Activated B cell treated with CpG ODN at 0.5 μM for 24 hours (primary cell): ENCODE data around the gene FOXJ3. TPM values are rescaled to one million over a fixed set of nuclear protein-coding genes. Genes with fewer than 3 reads are reported as not detected.

Experiments used
- ATAC-seq: fragments of 200-7000 bp; cut with Tn5 transposase; one replicate; pipeline ENCODE4 v1.10.0; 2021; ENCODE audit warnings: low read depth, mild to moderate bottlenecking, moderate library complexity
- CTCF ChIA-PET: fragments of 350-600 bp; sonication (Branson Sonifier 250); formaldehyde crosslinking; loops from one replicate; lab custom pipeline; 2021; ENCODE audit warnings: antibody characterized with exemption; lab: Charles Lee
- POLR2A ChIA-PET: fragments of 350-600 bp; sonication (Branson Sonifier 250); formaldehyde crosslinking; loops from one replicate; lab custom pipeline; 2021; ENCODE audit warnings: antibody characterized with exemption; lab: Charles Lee
- DNase-seq: peaks from one replicate; pipeline ENCODE4 v3.0.0; 2022
- H3K27ac Mint-ChIP-seq: one replicate; pipeline ENCODE4 v1.8.0; 2020; ENCODE audit warnings: mixed read lengths
- H3K27me3 Mint-ChIP-seq: one replicate; pipeline ENCODE4 v1.8.0; 2021; ENCODE audit warnings: mixed read lengths
- H3K36me3 Mint-ChIP-seq: one replicate; pipeline ENCODE4 v1.8.0; 2021; ENCODE audit warnings: low read depth, mixed read lengths
- H3K4me1 Mint-ChIP-seq: one replicate; pipeline ENCODE4 v1.8.0; 2021; ENCODE audit warnings: mixed read lengths
- H3K4me3 Mint-ChIP-seq: one replicate; pipeline ENCODE4 v1.8.0; 2020; ENCODE audit warnings: mild to moderate bottlenecking, mixed read lengths
- H3K9me3 Mint-ChIP-seq: one replicate; pipeline ENCODE4 v1.8.0; 2020; ENCODE audit warnings: mixed read lengths
- intact Hi-C: fragments of 100-400 bp; cut with micrococcal nuclease; formaldehyde crosslinking; loops from one replicate; pipeline ENCODE4 v1.15.1; 2024
- total RNA-seq: library from RNA; stranded (reverse); gene quantifications from 2 replicates; pipeline ENCODE4 v1.2.3, GENCODE V29; 2022
- TF ChIP-seq, protein P1 (sequence below): fragments of 200-600 bp; IDR thresholded peaks from one replicate; pipeline ENCODE4 v1.8.0; 2022; ENCODE audit warnings: antibody characterized with exemption, mild to moderate bottlenecking

FOXJ3 gene
- total RNA-seq, 1 donor from 2014 or later, result 63.9 TPM

DNA sequence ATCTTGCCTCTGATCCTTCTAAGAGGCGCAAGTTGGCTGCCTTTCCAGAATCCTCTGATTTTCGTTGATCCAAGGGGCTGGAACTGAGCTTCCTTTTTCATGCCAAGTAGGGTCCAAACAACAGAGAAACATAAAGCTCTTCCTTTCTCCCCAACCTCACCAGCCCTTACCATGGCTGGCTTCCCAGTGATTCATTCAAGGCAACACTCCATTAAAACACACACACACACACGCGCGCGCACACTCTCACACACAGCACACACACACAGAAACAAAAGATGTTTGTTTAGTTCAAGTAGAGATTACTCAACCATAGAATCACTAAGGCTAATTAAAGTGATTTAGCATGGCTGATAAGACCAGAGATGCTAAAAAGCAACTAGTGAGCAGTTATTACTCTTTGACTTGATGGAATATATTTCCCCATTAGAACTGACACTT is 157.5 kb downstream of the FOXJ3 start:
- H3K4me1 Mint-ChIP-seq, result no peaks in the 10 kb centered on the region
- no peak for DNase-seq
- no peaks in the 10 kb centered on the region for H3K27me3 Mint-ChIP-seq
- POLR2A ChIA-PET, result no interaction called here
- no peaks in the 10 kb centered on the region for H3K9me3 Mint-ChIP-seq
- intact Hi-C loops, result no loop called here
- peaks cover 42% of the 10 kb centered on the region for H3K36me3 Mint-ChIP-seq
- H3K27ac Mint-ChIP-seq, result no peak overlapping the region
- ATAC-seq, result no peak
- TF ChIP-seq, protein P1, sequence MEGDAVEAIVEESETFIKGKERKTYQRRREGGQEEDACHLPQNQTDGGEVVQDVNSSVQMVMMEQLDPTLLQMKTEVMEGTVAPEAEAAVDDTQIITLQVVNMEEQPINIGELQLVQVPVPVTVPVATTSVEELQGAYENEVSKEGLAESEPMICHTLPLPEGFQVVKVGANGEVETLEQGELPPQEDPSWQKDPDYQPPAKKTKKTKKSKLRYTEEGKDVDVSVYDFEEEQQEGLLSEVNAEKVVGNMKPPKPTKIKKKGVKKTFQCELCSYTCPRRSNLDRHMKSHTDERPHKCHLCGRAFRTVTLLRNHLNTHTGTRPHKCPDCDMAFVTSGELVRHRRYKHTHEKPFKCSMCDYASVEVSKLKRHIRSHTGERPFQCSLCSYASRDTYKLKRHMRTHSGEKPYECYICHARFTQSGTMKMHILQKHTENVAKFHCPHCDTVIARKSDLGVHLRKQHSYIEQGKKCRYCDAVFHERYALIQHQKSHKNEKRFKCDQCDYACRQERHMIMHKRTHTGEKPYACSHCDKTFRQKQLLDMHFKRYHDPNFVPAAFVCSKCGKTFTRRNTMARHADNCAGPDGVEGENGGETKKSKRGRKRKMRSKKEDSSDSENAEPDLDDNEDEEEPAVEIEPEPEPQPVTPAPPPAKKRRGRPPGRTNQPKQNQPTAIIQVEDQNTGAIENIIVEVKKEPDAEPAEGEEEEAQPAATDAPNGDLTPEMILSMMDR, result no peak
- CTCF ChIA-PET, result interaction anchor here (0.7 to 0.9 kb wide), 2 partner anchors 14 to 30 kb away, joined by 3 read pairs; no protein-coding TSS in a partner anchor
- H3K4me3 Mint-ChIP-seq, result no peak overlapping the region

DNA sequence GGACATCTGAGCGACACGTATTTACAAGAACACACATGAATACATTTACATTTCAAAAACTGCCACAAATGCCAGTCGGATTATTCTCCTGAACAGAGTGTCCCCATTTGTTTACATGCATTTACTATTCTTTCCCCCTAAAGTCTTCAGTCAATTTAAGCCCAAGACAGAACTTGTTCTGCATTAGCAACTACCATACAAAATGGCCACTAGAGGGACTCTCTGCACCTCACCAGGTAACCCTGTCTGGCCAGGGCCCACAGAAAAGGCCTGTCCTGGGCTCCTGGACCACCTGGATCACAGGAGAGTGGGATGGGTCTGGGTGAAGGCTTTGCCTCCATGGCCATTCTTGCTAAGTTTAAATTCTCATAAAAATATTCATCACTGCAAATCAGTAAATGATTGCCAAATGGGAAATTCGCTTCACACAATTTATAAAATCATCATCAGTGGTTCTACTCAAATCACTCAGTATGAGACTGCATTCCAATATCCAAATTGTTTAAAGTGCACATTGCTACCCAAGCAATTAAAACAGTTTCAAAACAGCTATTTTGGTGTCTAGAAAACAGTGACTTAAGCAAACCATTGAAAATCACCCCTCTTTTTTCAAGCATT is 158.0 kb downstream of the FOXJ3 start:
- H3K4me3 Mint-ChIP-seq, result no peak overlapping the region
- H3K27ac Mint-ChIP-seq, result no peak overlapping the region
- intact Hi-C loops, result no loop called here
- ATAC-seq (no peak), DNase-seq (no peak)
- ChIA-PET CTCF (interaction anchor here (0.7 to 0.9 kb wide), 2 partner anchors 15 to 30 kb away, joined by 3 read pairs; no protein-coding TSS in a partner anchor), POLR2A (no interaction called here)
- no peaks in the 10 kb centered on the region for H3K9me3 Mint-ChIP-seq
- TF ChIP-seq, protein P1, result no peak
- peaks cover 38% of the 10 kb centered on the region for H3K36me3 Mint-ChIP-seq
- H3K4me1 Mint-ChIP-seq, result no peaks in the 10 kb centered on the region
- no peaks in the 10 kb centered on the region for H3K27me3 Mint-ChIP-seq

DNA sequence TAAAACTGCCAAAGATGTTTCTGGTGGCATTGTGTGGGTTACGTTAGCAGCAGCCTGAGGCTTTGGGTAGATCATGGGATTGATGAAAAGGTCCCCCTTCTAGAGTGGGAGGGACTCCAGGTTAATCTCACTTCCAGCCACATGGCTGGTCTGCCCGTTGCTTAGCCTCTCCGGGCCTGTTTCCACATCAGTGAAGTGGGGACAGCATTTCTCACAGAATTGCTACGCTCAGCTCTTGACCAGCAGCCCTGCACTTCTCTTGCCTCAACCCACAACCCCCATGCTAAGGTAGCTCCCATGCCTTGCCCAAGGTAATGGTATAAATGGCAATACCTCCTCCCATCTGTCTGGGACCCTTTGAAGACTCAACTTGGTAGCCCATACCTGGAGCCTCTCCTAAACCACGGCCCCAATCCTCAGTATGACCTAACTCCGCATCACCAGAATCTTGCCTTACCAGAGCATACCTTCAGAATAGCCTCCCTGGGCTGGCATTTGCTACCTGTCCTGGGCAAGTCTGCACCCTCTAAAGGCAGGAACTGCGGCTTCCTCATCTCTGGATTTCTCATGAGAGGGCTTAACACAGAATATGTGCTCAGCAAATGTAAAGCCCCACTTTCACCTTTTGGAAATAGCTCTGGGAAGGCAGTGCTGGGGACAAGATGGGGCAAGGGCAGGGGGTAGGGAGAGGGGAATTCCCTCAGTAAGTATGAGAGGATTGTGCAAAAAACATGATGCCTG is 159.6 kb downstream of the FOXJ3 start:
- Mint-ChIP-seq H3K36me3 (peaks cover 24% of the 10 kb centered on the region), H3K4me3 (no peak overlapping the region), H3K9me3 (no peaks in the 10 kb centered on the region), H3K27me3 (no peaks in the 10 kb centered on the region), H3K4me1 (no peaks in the 10 kb centered on the region), H3K27ac (no peak overlapping the region)
- no peak for ATAC-seq
- TF ChIP-seq, protein P1, result no peak
- POLR2A ChIA-PET, result no interaction called here
- DNase-seq, result no peak
- intact Hi-C loops, result no loop called here
- CTCF ChIA-PET, result interaction anchor here (4.7 to 6.2 kb wide), 2 partner anchors 601 to 659 kb away, joined by 54 to 71 read pairs; no protein-coding TSS in a partner anchor

DNA sequence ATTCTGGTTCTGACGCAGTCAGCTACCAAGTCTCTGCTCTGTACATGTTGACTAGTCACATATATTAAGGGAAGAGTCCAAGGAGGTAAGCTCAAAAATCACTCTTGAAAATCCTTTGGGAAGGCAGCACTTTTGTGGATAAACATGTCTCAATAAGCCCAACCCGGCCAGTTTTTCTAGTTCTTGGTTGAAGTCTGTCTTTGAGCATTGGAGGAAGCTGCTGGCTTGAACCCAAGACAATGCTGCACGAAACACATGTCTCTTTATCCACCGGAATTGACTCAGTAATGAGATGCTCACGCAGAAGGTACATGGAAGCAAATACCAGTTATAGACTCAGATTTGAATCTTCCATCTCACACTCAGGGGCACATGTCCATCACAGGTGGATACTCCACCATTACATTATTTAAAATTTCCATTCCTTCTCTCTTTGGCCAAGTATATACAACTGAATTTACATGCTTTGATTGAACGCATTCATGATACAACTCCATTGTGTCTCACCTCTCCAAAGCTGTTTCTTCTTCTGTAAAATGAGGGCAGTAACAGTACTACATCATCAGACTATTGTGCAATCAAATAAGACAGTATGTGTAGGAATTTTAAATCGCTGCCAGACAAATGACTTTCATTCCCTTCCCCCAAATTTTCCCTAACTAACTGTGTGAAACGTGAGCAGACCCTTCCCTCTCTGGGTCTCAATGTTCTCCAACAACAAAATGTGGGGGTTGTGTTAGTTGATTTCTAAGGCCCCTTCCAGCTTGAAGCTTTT is 160.9 kb downstream of the FOXJ3 start:
- TF ChIP-seq, protein P1, result no peak
- Mint-ChIP-seq H3K4me3 (no peak overlapping the region), H3K27ac (no peak overlapping the region), H3K9me3 (no peaks in the 10 kb centered on the region), H3K36me3 (peaks cover 11% of the 10 kb centered on the region), H3K27me3 (no peaks in the 10 kb centered on the region), H3K4me1 (no peaks in the 10 kb centered on the region)
- DNase-seq, result no peak
- intact Hi-C loops, result loop anchor here (1.0 to 5.0 kb wide), 6 partner anchors 27 to 907 kb away; no protein-coding TSS in a partner anchor
- ATAC-seq, result no peak
- POLR2A ChIA-PET, result interaction anchor here (0.8 kb wide), 1 partner anchor 362 kb away, joined by 3 read pairs; no protein-coding TSS in a partner anchor
- CTCF ChIA-PET, result interaction anchor here (0.6 to 6.2 kb wide), 29 partner anchors 9 to 892 kb away, joined by 3 to 71 read pairs (median 3); no protein-coding TSS in a partner anchor
